Activated CD4-positive, CD25-positive, alpha-beta regulatory T cell treated with anti-CD3 and anti-CD28 coated beads, Interleukin-2, amount 50 U/mL, for 24 hours (primary cell): ENCODE data around the gene CDH5.

Experiments used
- ATAC-seq, 2 donors: fragments of 150-1000 bp; cut with Tn5 transposase; one replicate each; pipeline ENCODE4 v1.10.0; 2021; ENCODE audit warnings: mild to moderate bottlenecking in 1 of 2, moderate library complexity in 1 of 2

The CDH5 gene

GRCh38 chr16:66375451-66375850 lies 9.0 kb downstream of the CDH5 start:
- ATAC-seq = no peak

GRCh38 chr16:66376114-66376513 lies 9.6 kb downstream of the CDH5 start:
- no peak for ATAC-seq

GRCh38 chr16:66376577-66377305 lies 10.2 kb downstream of the CDH5 start:
- ATAC-seq = no peak

GRCh38 chr16:66377324-66377723 lies 10.8 kb downstream of the CDH5 start:
- ATAC-seq = no peak

- ATAC-seq = no peak
Measured at GRCh38 chr16:66378741-66379570, 12.5 kb downstream of the CDH5 start.

- no peak for ATAC-seq
Measured at GRCh38 chr16:66379571-66379941, 13.1 kb downstream of the CDH5 start.

- ATAC-seq = no peak
Measured at GRCh38 chr16:66380421-66380820, 13.9 kb downstream of the CDH5 start.

GRCh38 chr16:66381585-66382170 lies 15.2 kb downstream of the CDH5 start:
- no peak for ATAC-seq

- ATAC-seq = no peak
Measured at GRCh38 chr16:66382171-66382965, 15.9 kb downstream of the CDH5 start.

GRCh38 chr16:66382966-66383299 lies 16.4 kb downstream of the CDH5 start:
- no peak for ATAC-seq

GRCh38 chr16:66383551-66383950 lies 17.1 kb downstream of the CDH5 start:
- no peak for ATAC-seq

- ATAC-seq = no peak
Measured at GRCh38 chr16:66385415-66385814, 18.9 kb downstream of the CDH5 start.

- no peak for ATAC-seq
Measured at GRCh38 chr16:66386629-66387622, 20.4 kb downstream of the CDH5 start.

GRCh38 chr16:66387817-66388332 lies 21.4 kb downstream of the CDH5 start:
- no peak for ATAC-seq

- no peak for ATAC-seq
Measured at GRCh38 chr16:66388350-66389139, 22.1 kb downstream of the CDH5 start.

GRCh38 chr16:66389256-66390176 lies 23.0 kb downstream of the CDH5 start:
- no peak for ATAC-seq

- no peak for ATAC-seq
Measured at GRCh38 chr16:66390346-66391108, 24.0 kb downstream of the CDH5 start.
